ENCODE results near the gene PM20D2. TPM values are rescaled to one million over a fixed set of nuclear protein-coding genes. Genes with fewer than 3 reads are reported as not detected.

Gene PM20D2
- polyA plus RNA-seq, 4 donors: 2.4 to 31.3 (median 7.6) TPM

DNA sequence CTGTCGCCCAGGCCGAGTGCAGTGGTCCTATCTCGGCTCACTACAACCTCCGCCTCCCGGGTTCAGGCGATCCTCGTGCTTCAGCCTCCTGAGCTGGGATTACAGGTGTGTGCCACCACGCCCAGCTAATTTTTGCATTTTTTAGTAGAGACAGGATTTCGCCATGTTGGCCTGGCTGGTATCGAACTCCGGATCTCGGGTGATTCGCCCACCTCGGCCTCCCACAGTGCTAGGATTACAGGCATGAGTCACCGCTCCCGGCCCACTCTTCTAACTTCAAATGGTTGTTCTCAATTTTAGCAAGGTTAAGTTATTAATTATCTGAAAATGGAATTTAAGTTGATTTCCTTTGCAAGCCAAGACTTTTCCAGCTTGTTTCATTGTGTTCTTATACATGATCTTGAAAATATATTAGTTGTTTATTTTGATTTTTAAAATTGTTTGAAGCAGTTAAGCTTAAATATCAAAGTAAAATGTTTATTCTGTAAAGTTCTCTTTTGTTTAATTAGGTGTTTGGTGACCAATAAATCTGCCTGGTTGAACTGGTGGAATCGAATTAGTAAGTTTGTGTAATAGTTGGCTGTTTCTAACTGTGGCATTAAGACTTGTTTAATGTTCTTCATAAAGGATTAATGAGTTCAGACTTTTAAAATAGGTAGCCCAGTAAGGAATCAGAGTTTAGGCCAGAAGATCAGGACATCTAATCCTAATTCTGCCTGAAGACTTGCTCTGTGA, 2.3 kb downstream of the PM20D2 start:
- Histone ChIP-seq H3K27ac (ENCODE audit: low read depth in 1 of 3, low read length in 2 of 3) (no peak overlapping the region), H3K9me3 (ENCODE audit: control insufficient read depth in 2 of 2, insufficient read depth in 1 of 2, low read depth in 1 of 2, low read length in 1 of 2) (no peaks in the 10 kb centered on the region), H3K27me3 (ENCODE audit: control insufficient read depth in 3 of 3, insufficient read depth in 3 of 3, low read length in 3 of 3) (no peaks in the 10 kb centered on the region), H3K4me1 (ENCODE audit: control insufficient read depth in 3 of 3, insufficient read depth in 2 of 3, low read depth in 1 of 3, low read length in 2 of 3) (peaks cover 2 to 5% (median 3%) of the 10 kb centered on the region in 3 donors), H3K4me3 (ENCODE audit: low read depth in 1 of 3, low read length in 3 of 3) (no peak overlapping the region), H3K36me3 (ENCODE audit: control insufficient read depth in 3 of 3, insufficient read depth in 2 of 3, low read depth in 1 of 3, low read length in 3 of 3) (peaks cover 0 to 8% (median 0%) of the 10 kb centered on the region in 3 donors)
- DNase-seq (no peak), FAIRE-seq (no peak)
- WGBS, 3 donors: 88 to 89% (median 88%) methylated on average over 17 of the region's 17 CpGs

- no peak for DNase-seq
- WGBS, 3 donors: 93 to 96% (median 94%) methylated on average over 1 of the region's 1 CpG
- Histone ChIP-seq H3K27me3 (ENCODE audit: control insufficient read depth in 3 of 3, insufficient read depth in 3 of 3, low read length in 3 of 3) (no peaks in the 10 kb centered on the region), H3K9me3 (ENCODE audit: control insufficient read depth in 2 of 2, insufficient read depth in 1 of 2, low read depth in 1 of 2, low read length in 1 of 2) (no peaks in the 10 kb centered on the region), H3K4me3 (ENCODE audit: low read depth in 1 of 3, low read length in 3 of 3) (no peak overlapping the region), H3K36me3 (ENCODE audit: control insufficient read depth in 3 of 3, insufficient read depth in 2 of 3, low read depth in 1 of 3, low read length in 3 of 3) (peaks cover 0 to 21% (median 0%) of the 10 kb centered on the region in 3 donors), H3K27ac (ENCODE audit: low read depth in 1 of 3, low read length in 2 of 3) (no peak overlapping the region), H3K4me1 (ENCODE audit: control insufficient read depth in 3 of 3, insufficient read depth in 2 of 3, low read depth in 1 of 3, low read length in 2 of 3) (peaks cover 0 to 5% (median 2%) of the 10 kb centered on the region in 3 donors)
- FAIRE-seq: no peak
Observed at GRCh38 chr6:89154131-89154530, 8.3 kb downstream of the PM20D2 start.

GRCh38 chr6:89160331-89161092, 14.7 kb downstream of the PM20D2 start:
- H3K9me3 ChIP-seq (ENCODE audit: control insufficient read depth in 2 of 2, insufficient read depth in 1 of 2, low read depth in 1 of 2, low read length in 1 of 2): no peaks in the 10 kb centered on the region
- FAIRE-seq (no peak), DNase-seq (no peak)
- H3K4me1 ChIP-seq (ENCODE audit: control insufficient read depth in 3 of 3, insufficient read depth in 2 of 3, low read depth in 1 of 3, low read length in 2 of 3): no peaks in the 10 kb centered on the region
- no peak overlapping the region for H3K4me3 ChIP-seq (ENCODE audit: low read depth in 1 of 3, low read length in 3 of 3)
- WGBS, 3 donors: 93 to 97% (median 95%) methylated on average over 4 of the region's 4 CpGs
- peaks cover 0 to 18% (median 6%) of the 10 kb centered on the region in 3 donors for H3K36me3 ChIP-seq (ENCODE audit: control insufficient read depth in 3 of 3, insufficient read depth in 2 of 3, low read depth in 1 of 3, low read length in 3 of 3)
- no peak overlapping the region for H3K27ac ChIP-seq (ENCODE audit: low read depth in 1 of 3, low read length in 2 of 3)
- H3K27me3 ChIP-seq (ENCODE audit: control insufficient read depth in 3 of 3, insufficient read depth in 3 of 3, low read length in 3 of 3): no peaks in the 10 kb centered on the region

GRCh38 chr6:89161326-89162046, 15.6 kb downstream of the PM20D2 start:
- no peaks in the 10 kb centered on the region for H3K9me3 ChIP-seq (ENCODE audit: control insufficient read depth in 2 of 2, insufficient read depth in 1 of 2, low read depth in 1 of 2, low read length in 1 of 2)
- H3K27ac ChIP-seq (ENCODE audit: low read depth in 1 of 3, low read length in 2 of 3): peak overlapping the region in 1 of 3 donors; percentile 77
- DNase-seq: no peak
- no peak for FAIRE-seq
- peaks cover 0 to 19% (median 6%) of the 10 kb centered on the region in 3 donors for H3K36me3 ChIP-seq (ENCODE audit: control insufficient read depth in 3 of 3, insufficient read depth in 2 of 3, low read depth in 1 of 3, low read length in 3 of 3)
- WGBS, 3 donors: 78 to 91% (median 82%) methylated on average over 7 of the region's 7 CpGs
- H3K27me3 ChIP-seq (ENCODE audit: control insufficient read depth in 3 of 3, insufficient read depth in 3 of 3, low read length in 3 of 3): no peaks in the 10 kb centered on the region
- no peaks in the 10 kb centered on the region for H3K4me1 ChIP-seq (ENCODE audit: control insufficient read depth in 3 of 3, insufficient read depth in 2 of 3, low read depth in 1 of 3, low read length in 2 of 3)
- no peak overlapping the region for H3K4me3 ChIP-seq (ENCODE audit: low read depth in 1 of 3, low read length in 3 of 3)

- FAIRE-seq: no peak
Observed at GRCh38 chr6:89162047-89162371, 16.2 kb downstream of the PM20D2 start.

DNA sequence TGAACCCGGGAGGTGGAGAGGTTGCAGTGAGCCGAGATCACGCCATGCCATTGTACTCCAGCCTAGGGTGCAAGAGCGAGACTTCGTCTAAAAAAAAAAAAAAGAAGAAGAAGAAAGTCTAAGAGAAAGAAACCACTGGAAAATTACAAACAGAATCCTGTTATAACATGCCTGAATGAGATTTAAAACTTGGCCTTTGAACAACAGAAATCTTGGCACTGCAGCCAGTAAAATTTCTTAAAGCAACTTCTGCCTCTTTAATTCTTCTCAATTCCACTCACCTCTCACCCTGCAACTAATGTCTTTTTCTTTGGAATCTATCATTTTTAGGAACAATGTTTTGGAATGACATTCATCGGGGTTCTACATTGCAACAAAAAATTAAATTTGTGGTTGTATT, 26.3 kb downstream of the PM20D2 start:
- Histone ChIP-seq H3K36me3 (ENCODE audit: control insufficient read depth in 3 of 3, insufficient read depth in 2 of 3, low read depth in 1 of 3, low read length in 3 of 3) (no peaks in the 10 kb centered on the region), H3K4me1 (ENCODE audit: control insufficient read depth in 3 of 3, insufficient read depth in 2 of 3, low read depth in 1 of 3, low read length in 2 of 3) (peaks cover 0 to 4% (median 0%) of the 10 kb centered on the region in 3 donors), H3K9me3 (ENCODE audit: control insufficient read depth in 2 of 2, insufficient read depth in 1 of 2, low read depth in 1 of 2, low read length in 1 of 2) (no peaks in the 10 kb centered on the region), H3K4me3 (ENCODE audit: low read depth in 1 of 3, low read length in 3 of 3) (no peak overlapping the region), H3K27ac (ENCODE audit: low read depth in 1 of 3, low read length in 2 of 3) (no peak overlapping the region), H3K27me3 (ENCODE audit: control insufficient read depth in 3 of 3, insufficient read depth in 3 of 3, low read length in 3 of 3) (no peaks in the 10 kb centered on the region)
- FAIRE-seq (no peak), DNase-seq (no peak)
- WGBS, 3 donors: 75 to 89% (median 82%) methylated on average over 6 of the region's 6 CpGs

More at GRCh38 chr6:89162047-89162371, 16.2 kb downstream of the PM20D2 start:
- Histone ChIP-seq H3K36me3 (ENCODE audit: control insufficient read depth in 3 of 3, insufficient read depth in 2 of 3, low read depth in 1 of 3, low read length in 3 of 3) (peaks cover 0 to 19% (median 6%) of the 10 kb centered on the region in 3 donors), H3K27me3 (ENCODE audit: control insufficient read depth in 3 of 3, insufficient read depth in 3 of 3, low read length in 3 of 3) (no peaks in the 10 kb centered on the region), H3K4me1 (ENCODE audit: control insufficient read depth in 3 of 3, insufficient read depth in 2 of 3, low read depth in 1 of 3, low read length in 2 of 3) (no peaks in the 10 kb centered on the region), H3K4me3 (ENCODE audit: low read depth in 1 of 3, low read length in 3 of 3) (no peak overlapping the region), H3K27ac (ENCODE audit: low read depth in 1 of 3, low read length in 2 of 3) (peak overlapping the region in 1 of 3 donors; percentile 64), H3K9me3 (ENCODE audit: control insufficient read depth in 2 of 2, insufficient read depth in 1 of 2, low read depth in 1 of 2, low read length in 1 of 2) (no peaks in the 10 kb centered on the region)
- DNase-seq: no peak
- WGBS, 3 donors: 79 to 86% (median 83%) methylated on average over 4 of the region's 4 CpGs

DNA sequence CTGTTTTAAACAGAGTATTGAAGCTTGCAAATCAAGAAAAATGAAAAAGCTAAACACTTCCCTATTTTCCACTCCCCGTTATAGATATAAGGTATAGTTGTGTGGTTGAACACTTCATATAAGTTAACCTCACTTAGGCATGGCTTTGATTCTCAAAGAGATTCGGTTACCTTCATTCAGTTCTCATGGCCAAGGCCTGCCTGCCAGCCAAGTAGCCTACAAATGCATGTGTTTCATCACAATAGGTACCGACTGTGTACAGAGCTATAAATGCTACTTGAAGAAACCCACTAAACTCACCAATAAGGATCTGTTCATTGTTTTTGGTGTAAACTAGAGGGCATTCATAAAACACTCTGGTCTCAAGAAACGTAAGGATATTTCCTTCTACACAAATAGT, 27.8 kb downstream of the PM20D2 start:
- DNase-seq: no peak
- no peak overlapping the region for H3K4me3 ChIP-seq (ENCODE audit: low read depth in 1 of 3, low read length in 3 of 3)
- WGBS, 3 donors: 87 to 96% (median 93%) methylated on average over 4 of the region's 4 CpGs
- H3K27me3 ChIP-seq (ENCODE audit: control insufficient read depth in 3 of 3, insufficient read depth in 3 of 3, low read length in 3 of 3): no peaks in the 10 kb centered on the region
- H3K9me3 ChIP-seq (ENCODE audit: control insufficient read depth in 2 of 2, insufficient read depth in 1 of 2, low read depth in 1 of 2, low read length in 1 of 2): no peaks in the 10 kb centered on the region
- H3K4me1 ChIP-seq (ENCODE audit: control insufficient read depth in 3 of 3, insufficient read depth in 2 of 3, low read depth in 1 of 3, low read length in 2 of 3): peaks cover 0 to 4% (median 0%) of the 10 kb centered on the region in 3 donors
- no peak overlapping the region for H3K27ac ChIP-seq (ENCODE audit: low read depth in 1 of 3, low read length in 2 of 3)
- FAIRE-seq: no peak
- no peaks in the 10 kb centered on the region for H3K36me3 ChIP-seq (ENCODE audit: control insufficient read depth in 3 of 3, insufficient read depth in 2 of 3, low read depth in 1 of 3, low read length in 3 of 3)

DNA sequence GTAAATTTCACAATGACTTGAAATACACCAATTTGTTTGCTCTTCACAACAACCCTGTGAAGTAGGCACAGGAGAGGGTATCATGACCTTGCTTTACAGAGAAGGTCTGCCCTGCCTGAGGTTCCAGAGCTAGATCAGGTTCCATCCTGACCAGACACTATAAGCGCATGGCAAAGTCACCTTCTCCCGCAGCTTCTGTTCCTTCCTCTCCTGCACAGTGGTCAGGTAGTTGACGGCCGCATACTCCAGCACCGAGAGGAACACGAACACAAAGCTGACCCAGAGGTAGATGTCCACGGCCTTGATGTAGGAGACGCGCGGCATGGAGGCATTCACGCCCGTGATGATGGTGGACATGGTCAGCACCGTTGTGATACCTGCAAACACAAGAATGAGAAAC, 34.3 kb downstream of the PM20D2 start:
- Histone ChIP-seq H3K27ac (ENCODE audit: low read depth in 1 of 3, low read length in 2 of 3) (no peak overlapping the region), H3K9me3 (ENCODE audit: control insufficient read depth in 2 of 2, insufficient read depth in 1 of 2, low read depth in 1 of 2, low read length in 1 of 2) (no peaks in the 10 kb centered on the region), H3K4me3 (ENCODE audit: low read depth in 1 of 3, low read length in 3 of 3) (no peak overlapping the region), H3K27me3 (ENCODE audit: control insufficient read depth in 3 of 3, insufficient read depth in 3 of 3, low read length in 3 of 3) (no peaks in the 10 kb centered on the region), H3K4me1 (ENCODE audit: control insufficient read depth in 3 of 3, insufficient read depth in 2 of 3, low read depth in 1 of 3, low read length in 2 of 3) (peaks cover 0 to 4% (median 0%) of the 10 kb centered on the region in 3 donors), H3K36me3 (ENCODE audit: control insufficient read depth in 3 of 3, insufficient read depth in 2 of 3, low read depth in 1 of 3, low read length in 3 of 3) (no peaks in the 10 kb centered on the region)
- WGBS, 3 donors: 94 to 96% (median 95%) methylated on average over 13 of the region's 13 CpGs
- DNase-seq (no peak), FAIRE-seq (no peak)
